ENCODE results near the gene MFN2.

DNA sequence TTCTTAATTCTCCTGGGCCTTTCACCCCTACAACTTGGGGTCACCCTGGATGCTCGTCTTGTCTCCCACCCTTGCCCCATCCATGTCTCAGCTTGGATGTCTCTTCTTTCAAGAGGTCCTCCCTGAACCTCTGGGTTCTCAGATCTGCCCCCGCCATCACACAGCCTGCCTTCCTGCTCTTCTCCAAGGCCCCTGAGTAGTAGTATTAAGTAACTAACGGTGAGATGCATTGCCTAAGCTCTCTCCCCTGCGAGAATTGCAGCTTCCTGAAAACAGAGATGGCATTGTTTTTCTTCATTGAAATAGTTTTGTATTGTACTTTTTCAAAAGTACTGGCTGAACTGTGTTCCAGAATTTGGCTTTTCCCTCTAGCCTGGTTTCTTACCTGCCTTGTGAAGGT lies 55.1 kb downstream of the MFN2 start:
- no peak for TF ChIP-seq POLR2A (IDR thresholded peaks at IDR 0.05)
- TF ChIP-seq, protein P1, sequence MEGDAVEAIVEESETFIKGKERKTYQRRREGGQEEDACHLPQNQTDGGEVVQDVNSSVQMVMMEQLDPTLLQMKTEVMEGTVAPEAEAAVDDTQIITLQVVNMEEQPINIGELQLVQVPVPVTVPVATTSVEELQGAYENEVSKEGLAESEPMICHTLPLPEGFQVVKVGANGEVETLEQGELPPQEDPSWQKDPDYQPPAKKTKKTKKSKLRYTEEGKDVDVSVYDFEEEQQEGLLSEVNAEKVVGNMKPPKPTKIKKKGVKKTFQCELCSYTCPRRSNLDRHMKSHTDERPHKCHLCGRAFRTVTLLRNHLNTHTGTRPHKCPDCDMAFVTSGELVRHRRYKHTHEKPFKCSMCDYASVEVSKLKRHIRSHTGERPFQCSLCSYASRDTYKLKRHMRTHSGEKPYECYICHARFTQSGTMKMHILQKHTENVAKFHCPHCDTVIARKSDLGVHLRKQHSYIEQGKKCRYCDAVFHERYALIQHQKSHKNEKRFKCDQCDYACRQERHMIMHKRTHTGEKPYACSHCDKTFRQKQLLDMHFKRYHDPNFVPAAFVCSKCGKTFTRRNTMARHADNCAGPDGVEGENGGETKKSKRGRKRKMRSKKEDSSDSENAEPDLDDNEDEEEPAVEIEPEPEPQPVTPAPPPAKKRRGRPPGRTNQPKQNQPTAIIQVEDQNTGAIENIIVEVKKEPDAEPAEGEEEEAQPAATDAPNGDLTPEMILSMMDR (IDR thresholded peaks at IDR 0.05) = no peak
